HG03064 (cell line): ENCODE measurements around the gene WDR70.
"Not testable (repeated sequence)": the region's sequence is repeated elsewhere in the genome, so short reads cannot be mapped to it uniquely, and the experiment has no call there.

Experiments used
- ATAC-seq: cut with Tn5 transposase; IDR thresholded peaks from one replicate; pipeline ENCODE4 v1.9.1; 2021; ENCODE audit warnings: low read depth; ENCODE audit not compliant: unreplicated experiment

Gene WDR70

GRCh38 chr5:37451991-37452390, 72.9 kb downstream of the WDR70 start:
- not testable (repeated sequence) for ATAC-seq

DNA sequence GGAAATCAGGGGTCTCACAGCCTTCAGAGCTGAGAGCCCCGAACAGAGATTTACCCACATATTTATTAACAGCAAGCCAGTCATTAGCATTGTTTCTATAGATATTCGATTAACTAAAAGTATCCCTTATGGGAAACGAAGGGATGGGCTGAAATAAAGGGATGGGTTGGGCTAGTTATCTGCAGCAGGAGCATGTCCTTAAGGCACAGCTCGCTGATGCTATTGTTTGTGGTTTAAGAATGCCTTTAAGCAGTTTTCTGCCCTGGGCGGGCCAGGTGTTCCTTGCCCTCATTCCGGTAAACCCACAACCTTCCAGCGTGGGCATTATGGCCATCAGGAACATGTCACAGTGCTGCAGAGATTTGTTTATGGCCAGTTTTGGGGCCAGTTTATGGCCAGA, 74.1 kb downstream of the WDR70 start:
- not testable (repeated sequence) for ATAC-seq

DNA sequence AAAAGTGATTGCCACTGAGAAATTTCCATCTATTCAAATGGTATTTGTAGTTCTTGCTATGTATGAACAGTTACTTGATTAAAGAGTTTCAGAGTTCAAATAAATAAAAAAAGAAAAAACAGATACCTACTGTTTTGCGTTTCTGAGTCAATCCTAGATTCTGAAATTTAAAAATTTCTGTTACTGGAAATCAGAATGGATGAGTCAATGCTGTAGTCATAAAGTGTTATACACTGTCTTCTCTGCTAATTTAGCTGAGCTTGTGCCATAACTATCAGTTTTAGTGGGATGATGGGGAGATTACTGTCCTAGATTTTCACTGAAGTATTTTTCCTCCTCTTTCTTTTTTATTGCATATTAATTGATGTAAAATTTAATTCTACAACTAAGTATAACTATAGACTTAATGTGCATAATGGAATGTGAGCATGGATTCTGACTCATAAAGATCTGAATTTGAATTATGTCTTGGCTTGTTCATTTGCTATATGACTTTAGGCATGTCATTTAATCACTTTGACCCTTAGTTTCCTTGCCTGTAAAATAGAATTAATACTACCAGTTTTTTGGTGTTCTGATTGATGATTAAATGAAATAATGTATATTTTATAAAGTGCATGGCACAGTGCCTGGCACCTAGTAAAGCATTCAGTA, 75.4 kb downstream of the WDR70 start:
- not testable (repeated sequence) for ATAC-seq

- ATAC-seq, result not testable (repeated sequence)
Observed at GRCh38 chr5:37463191-37464051, 84.3 kb downstream of the WDR70 start.

DNA sequence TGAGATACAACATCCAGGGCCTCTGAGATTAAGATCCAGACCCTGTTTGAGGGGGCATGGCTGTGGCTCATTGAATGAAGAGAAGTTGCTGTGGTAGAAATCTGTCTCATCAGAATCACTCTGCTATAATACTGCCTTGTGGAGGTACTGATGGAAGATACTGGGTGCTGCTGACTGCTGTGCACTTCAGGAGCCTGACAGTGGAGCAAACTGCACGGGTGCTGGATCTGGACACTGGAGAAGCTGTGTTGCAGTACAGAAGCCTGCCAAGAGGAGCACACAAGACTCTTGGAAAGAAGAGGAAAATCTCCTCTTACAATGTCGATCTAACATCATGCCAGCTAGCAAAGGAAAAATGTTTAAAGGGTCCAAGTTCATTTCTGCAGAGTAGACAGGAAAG, 85.5 kb downstream of the WDR70 start:
- ATAC-seq, result not testable (repeated sequence)

GRCh38 chr5:37469383-37469782, 90.3 kb downstream of the WDR70 start:
- ATAC-seq, result not testable (repeated sequence)

DNA sequence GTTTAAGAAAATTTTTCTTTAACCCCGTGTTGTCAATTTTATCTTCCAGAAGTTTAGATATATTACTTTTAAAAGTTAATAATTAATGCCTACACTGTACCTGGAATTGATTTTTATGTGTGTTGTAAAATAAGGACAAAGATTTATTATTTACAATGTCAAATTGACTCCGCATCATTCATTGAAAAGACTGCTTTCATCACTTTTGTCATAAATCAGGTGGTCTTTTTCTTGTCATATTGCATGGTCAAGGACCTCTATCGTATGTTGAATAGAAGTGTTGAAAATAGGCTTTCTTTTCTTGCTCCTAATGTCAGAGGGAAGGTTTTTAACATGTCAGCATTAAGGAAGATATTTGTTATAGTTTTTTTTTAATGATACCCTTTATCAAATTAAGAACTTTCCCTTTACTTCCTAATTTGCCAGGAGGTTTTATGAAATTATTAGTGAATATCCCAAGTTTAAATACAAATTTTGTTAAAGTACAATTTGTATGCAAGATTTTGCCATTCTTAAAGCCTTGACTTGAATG, 92.6 kb downstream of the WDR70 start:
- no peak for ATAC-seq

- no peak for ATAC-seq
Observed at GRCh38 chr5:37477426-37477825, 98.3 kb downstream of the WDR70 start.

- ATAC-seq, result no peak
Observed at GRCh38 chr5:37478121-37478894, 99.2 kb downstream of the WDR70 start.

DNA sequence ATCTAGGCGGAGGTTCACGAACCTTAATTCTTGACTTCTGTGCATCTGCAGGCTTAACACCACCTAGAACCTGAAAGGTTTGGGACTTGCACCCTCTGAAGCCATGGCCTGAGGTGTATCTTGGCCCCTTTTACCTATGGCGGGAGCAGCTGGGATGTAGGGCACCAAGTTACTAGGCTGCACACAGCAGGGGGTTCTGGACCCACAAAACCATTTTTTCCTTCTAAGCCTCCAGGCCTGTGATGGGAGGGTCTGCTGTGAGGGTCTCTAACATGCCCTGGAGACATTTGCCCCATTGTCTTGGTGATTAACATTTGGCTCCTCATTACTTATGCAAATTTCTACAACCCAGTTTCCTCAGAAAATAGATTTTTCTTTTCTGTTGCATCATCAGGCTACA, 102.3 kb downstream of the WDR70 start:
- ATAC-seq, result not testable (repeated sequence)

DNA sequence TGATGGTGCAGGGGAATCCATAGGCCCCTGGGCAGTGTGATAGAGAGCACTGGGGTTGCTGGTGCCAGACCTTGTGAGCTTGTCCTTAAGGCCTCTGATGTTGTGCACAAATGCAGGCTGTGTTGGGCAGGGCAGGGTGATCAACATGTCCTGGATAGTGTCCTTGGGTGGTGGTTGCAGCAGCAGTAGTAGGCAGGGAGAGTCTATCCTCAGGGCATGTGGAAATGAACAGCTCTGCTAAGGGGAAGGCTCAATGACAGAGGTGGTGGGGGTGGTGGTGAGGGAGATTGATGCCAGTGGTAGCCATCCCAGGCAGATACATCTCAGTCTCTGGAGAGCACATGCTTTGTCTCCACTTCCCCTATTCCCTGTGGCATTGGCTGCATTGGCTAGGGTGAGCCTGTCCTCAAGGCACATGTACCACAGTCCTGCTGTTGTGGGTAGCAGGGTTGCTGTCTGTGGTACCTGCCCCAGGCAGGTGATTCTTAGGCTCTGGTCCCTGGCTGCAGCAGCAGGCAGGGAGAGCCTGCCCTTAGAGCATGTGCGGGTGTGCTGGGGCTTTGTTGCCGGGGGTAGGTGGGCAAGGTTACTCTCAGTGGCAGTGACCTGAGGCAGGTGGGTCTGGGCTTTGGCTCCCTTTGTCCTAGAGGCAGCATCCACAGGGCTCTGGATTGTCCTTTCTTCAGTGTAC, 111.1 kb downstream of the WDR70 start:
- no peak for ATAC-seq

GRCh38 chr5:37490931-37491330, 111.8 kb downstream of the WDR70 start:
- no peak for ATAC-seq

GRCh38 chr5:37492778-37493555, 113.8 kb downstream of the WDR70 start:
- ATAC-seq, result no peak

DNA sequence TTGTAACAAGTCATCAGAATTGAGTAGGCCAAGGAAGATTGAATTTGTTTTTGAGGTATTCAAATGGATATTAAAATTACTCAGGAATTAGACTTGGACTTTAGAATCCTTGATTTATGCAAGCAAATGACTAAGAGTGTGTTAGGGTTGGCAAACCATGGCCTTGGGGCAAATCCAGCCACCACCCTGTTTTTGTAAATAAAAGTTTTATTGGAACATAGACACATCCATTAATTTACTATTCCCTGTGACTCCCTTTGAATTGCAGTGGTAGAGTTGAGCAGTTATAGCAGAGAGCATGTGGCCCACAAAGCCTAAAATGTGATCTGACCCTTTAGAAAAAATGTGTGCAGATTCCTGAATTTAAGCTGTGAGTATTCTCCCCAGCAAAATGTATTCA, 115.6 kb downstream of the WDR70 start:
- ATAC-seq, result no peak

GRCh38 chr5:37495210-37495609, 116.1 kb downstream of the WDR70 start:
- no peak for ATAC-seq

GRCh38 chr5:37495668-37496347, 116.7 kb downstream of the WDR70 start:
- ATAC-seq, result no peak

- ATAC-seq, result no peak
Observed at GRCh38 chr5:37496902-37497445, 117.9 kb downstream of the WDR70 start.

DNA sequence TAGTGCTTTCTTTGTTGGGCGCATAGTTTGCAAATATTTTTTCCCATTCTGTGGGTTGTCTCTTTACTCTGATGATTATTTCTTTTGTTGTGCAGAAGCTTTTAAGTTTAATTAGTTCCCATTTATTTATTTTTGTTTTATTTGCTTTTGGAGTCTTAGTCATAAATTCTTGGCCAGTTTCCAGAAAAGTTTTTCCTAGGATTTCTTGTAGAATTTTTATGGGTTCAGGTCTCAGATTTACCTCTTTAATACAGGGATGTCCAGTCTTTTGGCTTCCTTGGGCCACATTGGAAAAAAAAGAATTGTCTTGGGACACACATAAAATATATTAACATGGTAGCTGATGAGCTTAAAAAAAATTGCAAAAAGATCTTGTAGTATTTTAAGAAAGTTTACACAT, 122.0 kb downstream of the WDR70 start:
- ATAC-seq, result no peak

- no peak for ATAC-seq
Observed at GRCh38 chr5:37506241-37506640, 127.1 kb downstream of the WDR70 start.
